Cortex of kidney (tissue), 1 donor: ENCODE measurements around the gene EVA1C.

ENCODE experiments used
- DNase-seq: peaks from one replicate; lab custom pipeline; 2025; lab: John Stamatoyannopoulos, UW

EVA1C gene

GRCh38 chr21:32562426-32562825 lies 149.9 kb downstream of the EVA1C start:
- DNase-seq, result no peak

GRCh38 chr21:32562915-32563314 lies 150.4 kb downstream of the EVA1C start:
- no peak for DNase-seq
